Measurements from ENCODE around the gene MEIOC.
"Not testable (repeated sequence)": the region's sequence is repeated elsewhere in the genome, so short reads cannot be mapped to it uniquely, and the experiment has no call there.

- TF ChIP-seq, protein P1, sequence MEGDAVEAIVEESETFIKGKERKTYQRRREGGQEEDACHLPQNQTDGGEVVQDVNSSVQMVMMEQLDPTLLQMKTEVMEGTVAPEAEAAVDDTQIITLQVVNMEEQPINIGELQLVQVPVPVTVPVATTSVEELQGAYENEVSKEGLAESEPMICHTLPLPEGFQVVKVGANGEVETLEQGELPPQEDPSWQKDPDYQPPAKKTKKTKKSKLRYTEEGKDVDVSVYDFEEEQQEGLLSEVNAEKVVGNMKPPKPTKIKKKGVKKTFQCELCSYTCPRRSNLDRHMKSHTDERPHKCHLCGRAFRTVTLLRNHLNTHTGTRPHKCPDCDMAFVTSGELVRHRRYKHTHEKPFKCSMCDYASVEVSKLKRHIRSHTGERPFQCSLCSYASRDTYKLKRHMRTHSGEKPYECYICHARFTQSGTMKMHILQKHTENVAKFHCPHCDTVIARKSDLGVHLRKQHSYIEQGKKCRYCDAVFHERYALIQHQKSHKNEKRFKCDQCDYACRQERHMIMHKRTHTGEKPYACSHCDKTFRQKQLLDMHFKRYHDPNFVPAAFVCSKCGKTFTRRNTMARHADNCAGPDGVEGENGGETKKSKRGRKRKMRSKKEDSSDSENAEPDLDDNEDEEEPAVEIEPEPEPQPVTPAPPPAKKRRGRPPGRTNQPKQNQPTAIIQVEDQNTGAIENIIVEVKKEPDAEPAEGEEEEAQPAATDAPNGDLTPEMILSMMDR (IDR thresholded peaks at IDR 0.05 in 4 of 5, conservative IDR thresholded peaks at IDR 0.05 in 1 of 5), result not testable (repeated sequence)
- TF ChIP-seq POLR2A (IDR thresholded peaks at IDR 0.05), result not testable (repeated sequence)
These were observed 34.6 kb downstream of the MEIOC start for GRCh38 chr17:44690746-44691306.

All from gastrocnemius medialis (tissue), 4 donors.